GM21737 (cell line): ENCODE measurements around the gene CASTOR1.

Source experiments
- ATAC-seq: cut with Tn5 transposase; IDR thresholded peaks from one replicate; pipeline ENCODE4 v1.9.1; 2021; ENCODE audit warnings: mild to moderate bottlenecking, moderate library complexity; ENCODE audit not compliant: unreplicated experiment

Gene CASTOR1

DNA sequence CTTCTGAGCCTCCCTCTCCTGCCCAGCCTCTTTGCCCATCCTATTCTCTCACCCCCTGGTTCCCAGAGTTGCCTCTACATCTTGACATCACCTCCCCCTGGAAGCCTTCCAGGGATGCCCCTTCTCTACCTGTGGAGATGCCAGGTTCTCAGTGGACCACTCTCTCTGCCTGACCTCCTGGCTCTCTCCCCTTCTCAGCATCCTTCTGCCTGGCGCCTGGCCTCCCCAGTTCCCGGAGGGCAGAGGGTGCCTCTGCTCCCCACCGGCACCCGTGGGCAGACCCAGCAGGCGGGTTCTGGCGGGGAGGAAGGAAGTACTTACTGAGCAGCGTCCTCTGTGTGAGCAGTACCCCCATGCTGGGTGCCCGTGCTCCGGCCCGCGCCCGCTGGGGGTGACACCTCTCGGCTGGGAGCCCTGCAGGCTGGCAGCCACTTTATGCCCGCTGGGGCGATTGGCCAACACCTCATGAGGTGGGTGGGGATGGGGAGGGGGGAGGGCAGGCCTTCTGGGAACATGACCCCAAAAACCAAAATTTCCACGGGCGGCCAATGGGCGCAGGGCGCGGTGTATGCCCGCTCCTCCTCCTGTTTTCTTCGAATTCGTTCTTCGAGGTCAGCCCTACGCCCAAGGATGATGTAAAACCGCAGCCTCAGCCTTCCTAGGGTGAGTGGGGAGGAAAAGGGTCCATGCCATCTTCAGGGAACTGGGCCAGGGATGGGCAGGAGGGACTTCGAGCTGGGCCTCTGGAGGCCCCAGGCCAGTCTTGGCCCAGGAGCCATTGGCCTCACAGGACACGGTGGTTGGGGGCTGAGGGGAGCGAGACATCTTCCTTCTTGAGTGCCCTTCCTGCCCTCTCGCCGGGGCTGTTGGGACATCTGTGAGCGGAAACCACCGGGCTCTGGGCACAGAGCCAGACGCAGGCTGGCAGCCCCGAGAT, 22.6 kb downstream of the CASTOR1 start, which contains the start of gene OSM:
TSS of gene OSM (minus strand) at position 407 of the 937 bp plus-strand sequence. CDS start at position 355, 52 bp downstream.
- no peak for ATAC-seq

DNA sequence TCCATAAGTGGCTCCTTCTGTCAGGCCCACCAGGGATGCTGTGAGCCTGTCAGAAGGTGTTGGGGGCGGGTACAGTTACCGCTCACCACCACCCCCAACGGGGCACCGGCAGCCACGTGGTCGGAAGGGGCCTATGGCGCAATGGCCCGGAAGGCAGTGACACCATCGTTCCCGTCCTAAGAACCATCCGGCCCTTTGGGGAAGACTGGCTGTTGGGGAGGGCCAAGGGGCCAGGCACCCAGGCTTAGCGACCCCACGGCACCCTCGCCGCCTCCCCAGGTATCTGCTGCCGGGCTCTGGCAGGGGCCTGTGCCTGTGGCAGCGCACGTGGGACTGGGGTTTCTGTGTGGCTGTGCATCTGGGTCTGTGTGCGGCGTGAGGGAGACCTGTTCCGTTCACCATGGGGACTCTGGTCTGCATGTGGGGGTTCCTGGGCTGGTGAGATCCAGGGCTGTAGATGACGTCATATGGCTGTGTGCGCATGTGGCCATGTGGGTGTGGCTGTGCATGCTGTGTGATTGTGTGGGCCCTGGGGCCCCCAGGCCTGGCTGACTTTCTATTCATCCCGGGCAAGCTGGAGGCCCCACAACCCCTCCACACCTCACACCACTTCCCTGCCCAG, 23.4 kb downstream of the CASTOR1 start:
- peak; percentile 63 for ATAC-seq

DNA sequence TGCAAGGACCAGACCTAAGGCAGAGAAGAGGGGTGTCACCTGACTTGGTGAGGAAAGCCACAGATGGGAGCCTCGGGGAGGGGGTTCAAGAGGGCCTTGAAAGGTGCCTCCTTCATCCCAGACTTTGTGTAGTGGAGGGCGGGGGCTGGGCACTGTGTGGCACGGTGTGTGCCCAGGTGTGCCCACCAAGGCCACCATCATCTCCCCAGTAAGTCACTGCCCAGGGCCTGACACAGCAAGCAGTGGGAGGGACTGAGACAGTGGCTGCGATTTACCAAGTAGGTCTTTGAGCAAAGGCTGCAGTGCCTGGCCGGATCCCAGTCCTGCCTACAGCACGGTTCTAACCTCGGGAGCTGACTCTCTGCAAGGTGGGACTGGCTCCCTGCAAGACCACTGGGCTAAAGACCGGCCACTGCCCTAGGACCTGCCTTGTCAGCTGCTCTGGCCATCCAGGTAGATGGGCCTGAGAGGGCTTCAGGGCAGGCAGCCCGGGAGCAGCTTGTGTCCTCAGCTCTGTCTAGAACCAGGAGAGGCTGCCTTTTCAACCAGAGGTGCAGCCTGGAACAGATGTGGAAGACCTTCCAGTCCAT, 24.1 kb downstream of the CASTOR1 start:
- no peak for ATAC-seq

DNA sequence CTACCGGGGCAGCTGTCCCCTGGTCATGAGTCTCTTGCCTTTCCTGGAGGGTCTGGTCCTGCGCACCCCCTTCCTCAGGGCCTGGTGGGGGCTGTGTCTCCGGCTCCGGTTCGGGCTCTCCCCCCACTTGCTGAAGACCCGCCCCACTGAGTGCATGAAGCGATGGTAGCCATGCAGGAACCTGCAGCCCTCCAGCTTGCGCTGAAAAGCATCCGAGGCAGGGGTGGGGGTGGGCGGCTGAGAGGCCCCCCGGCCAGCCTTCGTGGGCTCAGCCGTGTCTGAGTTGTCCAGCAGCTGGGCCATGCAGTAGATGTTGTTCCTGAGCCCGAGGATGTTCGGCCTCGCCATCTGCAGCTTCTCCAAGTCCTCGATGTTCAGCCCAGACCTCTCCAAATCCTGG, 25.4 kb downstream of the CASTOR1 start:
- no peak for ATAC-seq

DNA sequence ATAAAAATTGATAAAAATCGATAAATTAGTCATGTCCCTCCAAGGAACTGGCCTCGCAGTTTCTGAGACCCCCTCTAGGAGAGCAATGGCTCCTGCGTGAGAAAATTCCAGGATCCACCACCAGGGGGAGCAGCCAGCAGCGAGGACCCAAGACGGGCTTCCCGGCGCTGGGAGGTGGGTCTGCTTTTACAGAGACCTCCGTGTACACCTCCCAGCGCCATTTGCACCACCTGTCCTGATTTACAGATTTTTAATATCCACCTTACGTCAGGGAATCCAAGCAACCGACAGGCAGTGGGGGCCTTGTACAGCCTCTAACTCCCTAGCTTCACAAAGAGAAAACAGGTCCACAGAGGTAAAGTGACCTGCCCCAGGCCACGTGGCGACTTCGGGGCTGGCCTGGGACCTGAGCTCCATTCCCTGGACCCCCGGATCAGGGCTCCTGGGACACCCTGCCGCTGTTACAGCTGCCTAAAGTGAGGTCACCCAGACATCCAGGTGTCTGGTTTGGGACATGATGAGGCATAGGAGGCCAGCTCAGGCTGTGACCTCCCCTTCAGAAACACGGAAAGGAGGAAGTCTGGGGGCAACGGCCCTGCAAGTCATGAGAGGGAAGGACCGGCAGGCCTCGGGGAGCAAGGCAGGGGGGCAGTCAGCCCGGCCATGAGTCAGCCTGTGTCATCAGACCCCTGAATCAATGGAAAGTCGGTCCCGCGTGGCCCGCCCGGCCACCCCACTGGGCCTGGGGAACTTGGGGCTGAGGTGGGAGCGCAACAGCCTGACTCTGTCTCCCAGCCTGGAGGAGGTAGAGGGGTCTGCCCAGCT, 26.2 kb downstream of the CASTOR1 start:
- ATAC-seq: no peak

DNA sequence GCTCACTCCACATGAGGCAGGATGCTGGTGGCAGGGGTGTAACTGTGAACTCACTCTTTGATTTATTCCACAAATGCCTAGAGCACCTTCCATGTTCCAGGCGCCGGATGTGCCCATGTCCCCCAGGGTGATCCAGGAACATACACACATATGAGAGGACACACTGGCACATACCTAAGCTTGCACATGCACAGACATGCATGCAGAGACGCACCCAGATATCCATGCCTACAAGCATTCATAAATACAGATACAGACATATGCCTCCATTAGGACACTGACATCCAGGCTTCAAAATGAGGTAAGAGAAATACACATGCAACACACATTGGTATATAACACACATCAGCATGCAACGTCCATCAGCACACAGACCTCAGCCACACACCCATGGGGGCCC, 27.2 kb downstream of the CASTOR1 start:
- no peak for ATAC-seq

DNA sequence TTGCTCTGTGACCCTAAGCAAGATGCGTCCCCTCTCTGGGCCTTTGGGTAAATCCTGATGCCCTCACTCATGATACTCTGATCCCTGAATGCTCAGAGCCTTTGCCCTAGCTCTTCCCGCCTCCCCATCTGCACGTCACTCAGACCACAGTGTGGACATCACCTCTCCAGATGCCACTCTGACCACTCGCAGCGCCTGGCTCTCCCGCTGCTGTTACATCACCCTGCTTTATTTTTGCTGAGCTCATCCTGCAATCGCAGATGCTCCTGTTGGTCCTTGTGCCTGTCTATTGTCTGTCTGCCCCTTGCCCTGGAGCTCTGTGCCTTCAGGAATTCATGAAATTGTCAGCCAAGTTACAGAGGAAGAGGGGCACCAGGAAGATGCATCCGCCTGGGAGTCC, 28.2 kb downstream of the CASTOR1 start:
- no peak for ATAC-seq

DNA sequence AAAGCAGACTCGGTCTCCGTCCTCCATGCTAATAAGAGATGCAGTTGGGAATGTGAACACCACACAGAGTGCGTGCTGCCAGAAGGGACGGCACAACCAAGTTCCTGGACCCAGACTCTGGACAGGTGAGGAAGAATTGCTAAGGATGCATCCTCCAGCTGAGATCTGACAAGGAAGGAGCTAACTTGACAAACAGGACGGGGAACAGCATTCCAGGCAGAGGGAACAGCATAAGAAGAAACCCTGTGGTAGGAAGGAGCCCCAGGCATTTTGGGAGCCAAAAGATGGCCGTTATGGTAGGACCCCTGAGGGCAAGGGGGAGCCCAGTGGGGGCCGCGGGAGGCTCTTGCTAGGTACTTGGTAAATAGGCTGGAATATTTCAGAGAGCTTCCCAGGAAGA, 28.6 kb downstream of the CASTOR1 start:
- ATAC-seq: no peak

DNA sequence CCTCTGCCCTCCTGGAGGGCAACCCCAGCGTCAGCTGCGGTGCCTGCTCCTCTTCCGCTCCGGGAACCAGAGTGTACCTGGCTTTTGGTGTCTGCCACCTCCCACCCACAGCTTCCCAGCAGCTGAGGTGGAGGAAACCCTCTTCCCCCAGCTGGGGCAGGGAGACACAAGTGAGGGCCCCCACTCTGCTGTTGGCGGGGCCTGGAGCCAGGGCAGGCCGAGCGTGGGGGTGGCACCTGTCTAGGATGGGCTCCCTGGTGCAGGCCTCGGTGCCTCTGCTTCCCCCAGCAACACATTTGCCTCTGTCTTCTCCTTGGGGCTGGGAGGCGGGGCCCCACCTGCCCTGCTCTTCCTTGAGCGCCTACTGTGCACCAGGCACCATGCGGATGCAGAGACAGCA, 29.0 kb downstream of the CASTOR1 start:
- ATAC-seq: no peak

DNA sequence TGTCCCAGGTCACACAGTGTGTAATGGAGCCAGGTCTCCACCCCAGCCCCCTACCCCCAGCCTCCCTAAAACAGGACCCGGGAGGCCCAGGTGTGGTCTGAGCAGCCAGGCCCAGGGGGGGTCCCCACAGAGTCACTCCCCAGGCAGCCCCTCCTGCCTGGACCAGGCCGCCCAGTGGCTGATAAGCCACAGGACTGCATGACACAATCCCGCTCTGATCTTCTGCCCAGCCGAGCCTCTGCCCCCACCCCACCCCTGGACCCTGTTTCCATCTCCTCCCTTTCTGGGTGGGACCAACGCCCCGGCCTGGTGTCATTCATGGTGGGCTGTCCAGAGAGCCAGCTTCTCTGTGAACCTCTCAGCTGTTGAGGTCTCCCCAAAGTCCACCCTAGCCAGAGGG, 35.0 kb downstream of the CASTOR1 start:
- no peak for ATAC-seq

DNA sequence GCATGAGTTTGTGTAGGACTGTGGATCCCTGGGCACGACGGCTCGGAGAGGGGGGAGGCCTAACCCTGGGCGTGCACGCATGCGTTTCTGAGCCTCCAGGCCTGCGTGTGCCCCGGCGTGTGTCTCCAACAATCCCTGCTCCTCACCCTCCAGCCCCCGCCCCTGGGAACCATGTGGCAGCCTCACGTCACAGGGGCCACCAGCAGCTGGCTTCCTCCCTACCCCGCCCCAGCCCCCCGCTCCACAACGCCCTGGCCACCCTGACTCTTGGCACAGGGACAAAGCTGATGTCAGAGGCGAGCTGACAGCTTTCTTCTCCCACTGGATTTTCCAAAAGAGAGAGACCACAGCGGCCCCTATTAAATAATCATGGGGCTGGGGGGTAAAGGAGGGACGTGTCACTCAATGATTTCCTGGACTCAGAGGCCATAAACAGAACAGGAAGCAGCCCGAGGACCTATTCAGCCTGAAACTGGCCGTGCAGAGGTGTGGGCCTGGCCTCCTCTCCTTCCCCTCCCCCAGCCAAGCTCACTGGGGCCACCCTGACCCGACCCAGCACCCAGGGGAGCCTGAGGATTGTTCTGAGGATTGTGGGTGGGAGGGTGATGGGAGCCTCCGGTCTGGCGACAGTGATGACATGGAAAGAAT, 36.0 kb downstream of the CASTOR1 start:
- ATAC-seq: no peak

DNA sequence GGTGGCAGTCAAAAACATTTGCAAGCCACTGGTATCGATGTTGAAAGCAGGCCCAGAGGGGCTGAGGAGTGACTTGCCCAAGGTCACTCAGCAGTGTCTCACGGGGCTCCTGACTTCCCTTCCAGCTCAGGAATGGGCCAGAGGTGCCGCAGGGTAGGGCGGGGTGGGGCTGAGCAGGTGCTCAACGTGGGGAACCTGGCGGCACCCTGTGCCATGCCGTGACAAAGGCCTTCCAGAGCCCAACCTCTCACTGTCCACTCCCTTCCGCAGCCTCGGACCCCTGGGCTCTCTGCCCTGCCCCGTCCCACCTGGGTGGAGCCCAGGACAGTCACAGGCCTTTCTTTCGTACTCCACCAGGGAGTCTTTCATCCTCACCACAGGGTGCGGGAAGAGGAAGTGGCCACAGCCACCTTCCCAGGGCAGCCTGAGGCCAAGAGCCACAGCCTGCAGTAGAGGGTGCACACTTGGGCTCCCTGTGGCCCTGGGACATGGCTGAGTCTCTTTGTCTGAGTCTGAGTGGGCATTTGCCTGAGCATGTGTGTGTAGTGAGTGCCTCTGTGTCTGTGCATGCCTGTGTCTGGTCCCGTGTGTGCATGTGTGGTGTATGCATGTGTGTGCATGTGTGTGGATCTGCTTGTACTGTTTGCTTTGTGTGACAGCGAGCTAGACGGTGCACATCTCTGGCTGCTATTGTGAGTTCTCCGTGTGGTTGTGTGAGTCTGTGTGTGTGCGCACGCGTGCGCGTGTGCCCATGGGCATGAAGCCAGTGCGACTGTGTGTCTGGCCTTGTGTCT, 36.7 kb downstream of the CASTOR1 start:
- ATAC-seq: no peak

DNA sequence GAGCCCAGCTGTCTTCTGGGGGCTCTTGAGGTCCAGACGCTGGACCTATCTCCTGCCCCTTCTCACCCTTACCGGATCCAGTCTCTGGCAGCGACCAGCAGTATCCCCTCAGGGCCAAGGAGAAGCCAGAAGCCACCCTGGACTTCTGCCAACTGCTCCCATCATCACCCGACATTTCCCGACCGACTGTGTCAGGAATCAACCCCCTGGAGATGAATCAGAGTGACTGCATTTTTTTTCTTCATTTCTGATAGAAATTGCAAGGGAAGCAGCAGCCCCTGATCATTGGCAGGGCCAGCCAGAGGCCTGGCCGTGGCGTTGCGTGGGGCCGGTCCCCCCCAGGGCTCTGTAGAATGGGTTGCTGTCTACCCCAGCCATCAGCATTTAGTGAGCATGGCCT, 37.6 kb downstream of the CASTOR1 start:
- ATAC-seq: no peak

DNA sequence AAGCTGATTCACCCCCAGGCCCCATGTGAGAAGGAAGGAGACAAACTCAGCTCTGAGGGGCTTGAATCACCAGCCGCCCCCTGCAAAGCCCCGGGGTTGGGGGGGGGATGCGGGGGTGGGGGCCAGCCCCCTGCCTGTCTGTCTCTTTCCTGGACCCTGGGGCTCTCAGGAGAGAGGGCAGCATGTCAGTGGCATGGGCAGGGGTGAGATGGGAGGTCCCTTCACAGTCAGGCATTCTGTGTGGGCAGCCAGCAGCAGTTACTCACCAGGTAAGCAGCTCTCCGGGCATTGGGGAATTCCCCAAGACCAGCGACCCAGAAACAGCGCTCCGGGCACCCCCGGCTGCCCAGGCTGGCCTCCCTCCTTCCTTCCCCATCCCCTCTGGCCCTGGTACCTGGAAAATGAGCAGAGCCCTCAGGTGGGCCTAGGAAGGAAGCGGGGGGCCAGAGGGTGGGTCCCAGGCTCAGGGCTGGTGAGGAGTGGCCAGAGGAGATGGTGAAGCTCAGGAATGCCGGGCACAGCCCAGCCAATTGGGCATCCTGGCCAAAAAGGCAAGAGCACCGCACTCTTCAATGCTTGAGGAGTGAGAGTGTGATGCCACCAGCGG, 38.5 kb downstream of the CASTOR1 start:
- no peak for ATAC-seq

DNA sequence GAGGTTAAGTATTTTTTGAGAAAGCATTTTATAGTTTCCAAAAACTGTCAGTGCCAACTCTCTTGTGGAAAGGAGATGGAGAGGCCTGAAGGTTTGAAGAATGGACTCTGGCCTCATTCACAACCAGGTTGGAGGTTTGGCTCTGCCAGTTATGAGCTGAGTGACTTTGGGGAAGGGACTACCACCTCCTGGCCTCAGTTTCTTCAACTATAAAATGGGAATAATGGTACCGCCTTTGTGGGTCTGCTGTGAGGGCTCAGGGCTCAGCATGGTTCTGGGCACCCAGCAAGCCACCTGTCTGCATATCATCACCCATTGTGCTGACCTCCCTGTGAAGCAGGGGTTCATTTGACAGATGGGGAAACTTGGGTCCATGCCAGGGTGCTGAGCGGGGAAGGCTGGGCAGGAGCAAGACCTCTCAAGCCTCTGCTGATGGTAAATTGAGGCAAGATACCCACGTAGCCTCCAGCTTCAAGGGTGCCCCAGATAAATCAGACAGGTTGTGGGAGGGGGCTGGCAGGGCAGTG, 39.2 kb downstream of the CASTOR1 start:
- no peak for ATAC-seq

DNA sequence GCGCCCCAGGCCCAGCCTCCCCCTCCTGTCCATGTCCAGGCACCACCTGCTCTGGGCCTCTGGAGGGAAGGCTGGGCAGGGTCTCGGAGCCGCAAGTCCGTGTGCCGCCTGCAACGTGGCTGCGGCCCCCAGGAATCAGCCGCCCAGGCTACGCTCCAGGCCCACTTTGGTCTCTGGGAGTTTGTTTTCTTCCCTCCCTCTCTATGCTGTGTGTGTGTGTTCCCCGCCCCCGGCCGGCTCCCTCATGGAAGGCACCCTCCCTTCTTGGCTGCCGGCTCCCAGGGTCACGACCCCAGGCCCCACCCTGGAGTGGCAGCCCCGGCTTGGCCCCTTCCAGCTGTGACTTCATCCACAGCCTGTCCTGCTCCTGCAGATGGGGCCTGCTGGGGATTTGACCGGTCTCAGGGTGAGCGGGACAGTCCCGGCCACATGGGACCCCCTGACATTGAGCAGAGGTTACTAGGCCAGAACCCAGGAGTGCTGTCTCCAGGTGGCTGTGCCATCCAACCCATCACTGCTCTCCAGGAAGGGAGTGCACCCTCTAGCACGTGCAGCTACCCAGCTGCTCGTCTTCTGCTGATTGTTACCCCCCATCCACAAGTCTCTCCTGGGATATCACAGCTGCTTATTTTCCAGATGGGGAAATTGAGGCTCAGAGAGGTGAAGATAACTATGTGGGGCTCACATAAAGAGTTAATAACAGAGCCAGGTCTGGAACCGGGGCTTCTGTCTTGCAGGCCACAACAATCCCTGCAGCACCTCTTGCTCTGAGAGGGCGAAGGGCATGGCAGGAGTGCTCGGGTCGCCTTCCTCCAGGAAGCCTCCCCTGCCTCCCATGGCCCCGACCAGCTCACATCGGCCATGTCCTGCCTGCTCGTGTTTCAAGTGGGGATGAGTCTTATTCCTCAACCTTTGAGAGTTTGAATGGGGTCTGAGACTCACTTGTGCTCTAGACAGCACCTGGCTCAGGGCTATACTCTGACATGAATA, 40.0 kb downstream of the CASTOR1 start:
- no peak for ATAC-seq

DNA sequence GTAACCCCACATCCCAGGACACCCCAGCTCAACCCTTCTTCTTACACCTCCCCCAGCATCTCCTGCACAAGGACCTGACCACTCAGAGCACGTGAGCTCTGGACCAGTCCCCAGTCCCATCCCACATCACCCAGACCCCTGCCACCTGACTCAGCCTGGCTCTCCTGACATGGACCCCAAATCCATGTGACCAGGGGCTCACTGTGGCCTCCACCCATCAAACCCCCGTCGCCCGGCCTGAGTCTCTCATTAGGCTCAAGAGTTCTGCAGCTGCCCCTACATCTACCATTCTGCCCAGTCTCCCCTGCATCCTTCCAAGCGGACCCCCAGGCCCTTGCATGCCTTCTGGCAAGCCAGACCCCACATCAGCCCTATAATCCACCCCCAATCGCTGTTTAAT, 40.8 kb downstream of the CASTOR1 start:
- no peak for ATAC-seq

DNA sequence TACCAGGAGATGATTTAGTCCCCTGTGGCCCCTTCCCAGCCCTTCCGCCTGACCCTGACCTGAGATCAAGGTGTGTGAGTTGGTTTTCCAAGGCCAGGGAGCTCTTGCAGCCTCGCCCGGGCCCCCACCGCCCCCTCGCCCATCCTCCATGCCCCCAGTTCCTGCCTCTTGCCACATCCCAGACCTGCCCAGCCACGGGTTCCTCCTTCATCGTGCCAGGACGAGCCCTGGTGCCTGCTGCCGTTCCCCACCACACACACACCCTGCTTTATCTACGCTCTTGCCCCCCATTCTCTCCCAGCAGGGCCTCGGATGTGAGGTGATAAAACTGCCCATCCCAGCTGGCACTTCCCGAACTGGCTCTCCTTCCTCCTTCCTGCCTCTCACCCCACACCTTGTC, 41.3 kb downstream of the CASTOR1 start:
- no peak for ATAC-seq
